Stomach (tissue), 4 donors: Measurements from ENCODE around the gene ZNF775.

Experiments
- CTCF ChIP-seq, 7 experiments: fragments of 450-650 bp in 4 of 7; fragments of 200-600 bp in 3 of 7; sonication (generic) in 3 of 7; IDR thresholded peaks; one replicate each; pipeline ENCODE4 v1.5.1; 2016 to 2019; ENCODE audit warnings: antibody characterized with exemption in 7 of 7, control low read depth in 2 of 7, mild to moderate bottlenecking in 1 of 7
- POLR2A ChIP-seq, 4 donors: fragments of 450-650 bp; IDR thresholded peaks; one replicate each; pipeline ENCODE4 v1.6.1; 2016; ENCODE audit warnings: antibody characterized with exemption in 4 of 4, control low read depth in 2 of 4, mild to moderate bottlenecking in 1 of 4, moderate library complexity in 1 of 4
- POLR2AphosphoS5 ChIP-seq, 3 donors: sonication (generic); formaldehyde crosslinking; IDR thresholded peaks; one replicate each; pipeline ENCODE4 v1.6.1; 2016; ENCODE audit warnings: antibody characterized with exemption in 3 of 3

- TF ChIP-seq CTCF (IDR thresholded peaks at IDR 0.05) (no peak), POLR2A (IDR thresholded peaks at IDR 0.05) (no peak), POLR2AphosphoS5 (IDR thresholded peaks at IDR 0.05) (no peak)
Measured at GRCh38 chr7:150372271-150373048, 6.7 kb upstream of the ZNF775 start.
